GM18498 (cell line): ENCODE measurements around the gene YOD1.

ENCODE experiments used
- ATAC-seq: cut with Tn5 transposase; IDR thresholded peaks from one replicate; pipeline ENCODE4 v1.9.1; 2021; ENCODE audit warnings: mild to moderate bottlenecking, moderate library complexity; ENCODE audit not compliant: unreplicated experiment

YOD1 gene

GRCh38 chr1:207073906-207074820, 23.2 kb upstream of the YOD1 start:
- ATAC-seq = no peak

DNA sequence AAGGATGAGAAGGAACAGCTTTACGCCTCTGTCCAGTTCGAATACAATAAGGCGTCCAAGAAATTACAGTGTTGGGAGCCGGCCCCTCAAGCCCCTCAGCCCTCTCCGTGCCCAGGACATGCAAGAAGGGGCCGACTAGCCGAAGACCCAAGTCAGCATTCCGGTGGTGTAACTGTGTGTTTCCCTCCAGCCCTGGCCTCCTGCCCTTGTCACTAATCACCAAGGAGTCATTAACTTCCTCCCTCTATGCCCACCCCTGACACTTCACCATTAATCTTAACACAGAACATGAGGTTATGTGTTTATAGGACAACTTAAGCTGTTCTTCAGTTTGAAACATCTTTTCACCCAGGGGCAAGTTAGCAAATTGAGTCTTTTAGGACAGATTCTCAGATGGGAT, 21.2 kb upstream of the YOD1 start:
- ATAC-seq = no peak

DNA sequence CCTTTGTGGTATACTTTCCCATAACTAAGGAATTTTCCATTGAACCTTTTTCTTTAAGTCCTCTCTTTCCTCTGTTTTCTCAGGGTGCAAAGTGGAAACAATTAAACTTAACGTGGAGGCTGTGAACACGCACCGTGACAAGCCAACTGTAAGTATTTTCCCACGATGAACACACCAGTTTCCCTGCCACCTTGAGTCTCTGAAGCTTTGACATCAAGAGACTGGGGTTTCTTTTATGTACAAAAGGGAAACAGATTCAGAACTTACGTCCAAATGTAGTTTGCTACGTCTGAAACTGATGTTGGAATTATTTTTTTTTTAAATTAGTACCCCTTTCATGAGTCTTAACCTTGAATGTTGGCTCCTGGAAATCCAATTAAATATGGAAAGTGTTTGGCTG, 20.4 kb upstream of the YOD1 start:
- no peak for ATAC-seq

- no peak for ATAC-seq
These were observed 19.8 kb upstream of the YOD1 start for GRCh38 chr1:207070811-207071210.

DNA sequence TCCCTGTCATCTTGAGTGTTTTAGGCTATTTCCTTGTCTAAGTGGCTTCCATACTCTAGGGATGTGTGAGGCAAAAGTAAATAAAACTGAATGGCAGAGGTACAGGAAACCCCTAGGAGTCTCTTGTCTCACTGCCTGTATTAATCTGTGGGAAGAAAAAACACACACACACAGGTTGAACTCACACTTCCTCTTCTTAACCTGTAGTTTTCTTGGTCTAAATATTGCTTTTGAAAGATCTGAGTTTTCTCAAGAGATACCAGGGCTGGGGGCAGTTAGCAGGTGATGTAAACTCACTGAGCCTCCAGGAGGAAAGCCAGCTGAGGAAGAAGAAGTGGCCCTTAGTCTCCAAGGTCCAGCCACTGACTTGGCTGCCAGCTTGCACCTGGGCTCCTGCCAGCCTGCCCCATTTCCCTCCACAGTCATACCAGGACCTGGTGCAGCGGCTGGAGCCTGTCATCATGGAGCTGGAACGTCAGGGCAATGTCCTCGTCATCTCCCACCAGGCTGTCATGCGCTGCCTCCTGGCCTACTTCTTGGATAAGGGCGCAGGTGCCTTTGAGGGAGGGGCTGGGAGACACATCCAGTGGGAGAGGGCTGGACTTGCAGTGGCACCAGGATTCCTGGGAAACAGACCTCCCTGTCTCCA, 19.0 kb upstream of the YOD1 start:
- no peak for ATAC-seq

GRCh38 chr1:207069061-207069460, 18.1 kb upstream of the YOD1 start:
- no peak for ATAC-seq

- no peak for ATAC-seq
These were observed 16.7 kb upstream of the YOD1 start for GRCh38 chr1:207067665-207068064.

GRCh38 chr1:207067185-207067584, 16.2 kb upstream of the YOD1 start:
- no peak for ATAC-seq

DNA sequence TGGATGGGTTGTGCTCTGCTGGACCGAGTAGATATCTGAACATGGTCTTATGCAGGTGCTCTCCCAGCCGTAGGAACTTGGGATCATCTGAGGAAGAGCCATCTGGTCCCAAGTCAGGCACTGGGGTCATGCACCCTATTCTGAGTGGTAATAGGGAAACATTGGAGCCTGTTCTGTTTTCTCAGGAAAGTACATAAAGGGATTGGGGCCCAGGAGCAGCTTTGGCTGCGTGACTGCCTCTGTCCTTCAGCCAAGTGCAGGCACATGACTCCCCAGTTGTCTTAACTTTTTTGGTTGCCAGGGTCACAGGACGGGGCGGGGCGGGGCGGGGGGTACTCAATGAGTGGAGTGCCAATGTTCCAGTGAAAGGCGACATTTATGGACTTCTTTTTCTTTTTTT, 13.6 kb upstream of the YOD1 start:
- no peak for ATAC-seq

- no peak for ATAC-seq
These were observed 12.0 kb upstream of the YOD1 start for GRCh38 chr1:207063014-207063413.

- no peak for ATAC-seq
These were observed 11.1 kb upstream of the YOD1 start for GRCh38 chr1:207062058-207062457.

- no peak for ATAC-seq
These were observed 9.6 kb upstream of the YOD1 start for GRCh38 chr1:207060596-207060995.

- no peak for ATAC-seq
These were observed 8.9 kb upstream of the YOD1 start for GRCh38 chr1:207059881-207060280.

DNA sequence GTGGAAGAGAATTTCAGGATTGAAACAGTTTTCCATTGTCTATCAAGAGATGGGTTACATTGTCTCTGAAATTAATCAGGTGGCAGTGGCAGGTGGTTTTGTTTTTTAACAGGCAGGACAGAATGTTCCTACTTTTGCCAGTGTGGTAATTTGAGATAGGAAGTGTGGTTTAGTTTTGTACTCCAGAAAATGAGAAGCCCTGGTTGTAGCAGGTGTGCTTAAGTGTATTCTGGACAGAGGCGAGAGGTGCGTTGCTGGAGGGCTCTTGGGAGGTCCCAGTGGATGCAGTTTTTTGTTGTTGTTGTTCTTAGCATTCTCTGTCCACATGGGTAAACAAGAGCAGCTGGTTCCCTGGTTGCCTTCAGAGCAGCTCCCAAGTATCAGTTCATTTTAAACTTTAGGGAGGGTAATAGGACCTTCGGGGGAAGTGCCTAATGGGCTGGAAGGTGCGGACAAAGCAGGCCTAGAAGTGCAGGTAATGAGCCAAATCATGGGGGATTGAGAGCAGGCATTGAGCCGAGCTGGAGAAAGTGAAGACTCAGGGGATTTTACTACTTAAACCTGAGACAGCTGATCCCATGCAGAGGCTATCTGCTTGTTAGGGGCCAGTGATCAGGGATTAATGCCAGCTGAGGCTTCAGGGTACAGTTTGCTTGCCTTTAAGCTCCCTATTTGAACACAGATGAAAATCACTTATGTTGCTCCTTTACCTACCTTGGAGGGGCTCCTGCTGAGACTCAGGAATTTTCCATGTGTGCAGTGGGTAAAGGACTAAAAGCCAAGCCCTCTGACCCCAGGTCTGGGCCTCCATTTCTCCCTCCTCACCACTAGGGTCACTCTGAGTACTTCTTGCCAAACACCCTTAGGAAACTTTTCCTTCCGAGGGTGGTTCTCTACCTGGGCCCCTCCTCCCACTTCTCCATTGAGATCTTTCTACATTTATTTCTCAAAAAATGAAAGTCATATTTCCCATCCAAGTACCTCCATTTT, 8.2 kb upstream of the YOD1 start:
- ATAC-seq = no peak

GRCh38 chr1:207058252-207058651, 7.2 kb upstream of the YOD1 start:
- no peak for ATAC-seq

DNA sequence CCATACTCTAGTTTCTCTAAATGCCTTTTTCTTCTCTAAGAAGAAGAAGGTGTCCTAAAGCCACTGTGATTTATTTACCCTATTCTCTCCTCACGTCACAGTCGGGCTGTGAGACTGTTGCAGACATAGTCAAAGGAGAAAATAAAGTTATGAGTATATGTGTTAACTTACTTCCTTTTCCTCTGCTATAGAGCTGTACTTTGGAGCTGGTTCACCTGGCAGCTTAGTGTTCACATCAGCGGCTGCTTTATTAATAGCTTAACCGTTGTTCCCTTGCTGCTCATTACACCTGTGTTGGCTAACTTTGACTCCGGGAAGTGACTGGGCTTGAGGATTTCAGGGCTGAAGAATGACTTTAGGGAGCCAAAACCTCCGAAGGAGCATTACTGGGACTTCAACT, 5.7 kb upstream of the YOD1 start:
- ATAC-seq = no peak

GRCh38 chr1:207055386-207056001, 4.5 kb upstream of the YOD1 start:
- ATAC-seq = no peak

DNA sequence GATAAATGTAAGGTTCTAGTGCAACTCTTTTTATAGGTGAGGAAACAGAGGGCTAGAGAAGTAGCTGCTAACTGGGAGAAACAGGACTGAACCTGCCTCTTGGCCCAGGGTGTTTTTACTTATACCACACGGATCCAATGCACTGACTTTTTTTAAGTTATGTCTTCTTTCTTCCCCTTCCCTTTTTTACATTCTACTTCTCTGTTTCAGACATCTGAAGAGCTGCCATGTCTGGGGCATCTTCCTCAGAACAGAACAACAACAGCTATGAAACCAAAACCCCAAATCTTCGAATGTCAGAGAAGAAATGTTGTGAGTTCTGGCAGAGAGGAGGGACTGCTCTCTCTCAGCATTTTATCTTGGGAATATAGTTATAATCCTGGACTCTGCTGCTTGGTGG, 3.5 kb upstream of the YOD1 start:
- ATAC-seq = no peak

DNA sequence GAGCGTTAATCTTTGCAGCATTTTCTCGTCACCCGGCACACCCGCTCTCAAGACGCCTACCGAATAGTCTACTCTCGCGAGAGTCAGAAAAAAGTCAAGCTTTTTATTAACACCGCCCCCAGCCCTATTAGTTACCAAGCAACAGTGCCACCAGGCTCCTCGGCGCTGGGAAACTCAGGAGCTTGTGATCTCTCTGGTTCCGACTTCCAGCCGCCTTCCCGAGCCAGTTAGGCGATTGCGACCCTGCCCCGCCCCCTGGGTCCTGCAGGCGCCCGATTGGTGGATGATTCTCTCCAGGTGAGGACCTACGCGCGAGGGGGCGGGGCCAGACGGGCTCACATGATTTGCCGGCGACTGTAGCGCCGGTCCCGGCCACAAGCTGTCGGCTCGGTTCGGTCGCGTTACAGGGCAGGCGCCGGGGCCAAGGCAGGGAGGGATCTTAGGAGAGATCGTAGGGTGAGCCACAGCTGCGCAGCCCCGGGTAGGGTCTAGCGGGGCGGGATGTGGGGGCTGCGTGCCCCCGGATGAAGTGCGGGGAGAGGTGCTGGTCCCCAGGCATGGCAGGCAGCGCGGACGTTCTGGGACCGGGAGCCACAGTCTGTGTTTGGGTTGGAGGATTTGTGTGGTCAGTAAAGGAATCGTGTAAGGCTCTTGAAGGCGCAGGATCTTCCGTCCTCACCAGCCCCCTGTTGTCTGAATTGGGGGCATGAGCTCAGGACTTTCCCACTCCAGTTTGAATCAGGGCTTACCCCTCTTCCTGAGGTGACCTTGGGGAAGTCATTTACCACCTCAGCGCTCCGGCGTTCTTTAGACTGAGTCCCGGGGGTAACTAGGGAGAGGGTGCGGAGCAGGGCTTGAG, 2.1 kb upstream of the YOD1 start, which contains the start of gene PFKFB2:
TSS of gene PFKFB2 (plus strand) at position 365 of the 859 bp plus-strand sequence. CDS start 1,443 bp downstream, outside the sequence.
- ATAC-seq = peak; percentile 81
